Measurements from ENCODE around the gene AADACL3.
"Not testable (repeated sequence)": the region's sequence is repeated elsewhere in the genome, so short reads cannot be mapped to it uniquely, and the experiment has no call there.

Gene AADACL3

DNA sequence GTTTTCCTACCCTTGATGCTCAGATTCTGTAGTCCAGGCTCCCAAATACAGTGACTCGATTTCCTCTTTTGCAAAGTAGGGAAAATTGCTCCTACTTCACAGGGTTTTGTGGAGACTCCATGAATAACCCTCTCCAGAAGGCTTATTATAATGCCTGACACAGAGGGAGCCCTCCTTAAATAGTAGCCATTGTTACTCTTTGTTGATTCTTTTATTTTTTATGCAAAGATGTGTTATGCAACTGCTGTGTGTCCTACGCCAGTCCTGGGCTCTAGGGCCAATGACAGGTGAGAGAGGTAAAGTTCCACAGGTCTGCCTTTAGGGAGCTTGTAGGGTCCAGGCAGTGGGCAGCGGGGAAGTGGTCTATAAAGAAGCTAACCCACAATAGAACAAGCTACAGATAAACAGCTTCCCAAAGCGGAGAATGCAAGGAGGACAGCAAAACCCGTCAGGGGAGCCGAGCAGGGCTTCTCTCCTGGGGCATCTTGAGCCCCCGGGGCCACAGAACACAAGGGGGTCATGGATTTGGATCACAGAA, 1.5 kb downstream of the AADACL3 start:
- no peak for DNase-seq

- DNase-seq, result no peak
Observed at GRCh38 chr1:12722626-12723025, 6.7 kb downstream of the AADACL3 start.

GRCh38 chr1:12728391-12728790, 12.5 kb downstream of the AADACL3 start:
- no peak for DNase-seq

DNA sequence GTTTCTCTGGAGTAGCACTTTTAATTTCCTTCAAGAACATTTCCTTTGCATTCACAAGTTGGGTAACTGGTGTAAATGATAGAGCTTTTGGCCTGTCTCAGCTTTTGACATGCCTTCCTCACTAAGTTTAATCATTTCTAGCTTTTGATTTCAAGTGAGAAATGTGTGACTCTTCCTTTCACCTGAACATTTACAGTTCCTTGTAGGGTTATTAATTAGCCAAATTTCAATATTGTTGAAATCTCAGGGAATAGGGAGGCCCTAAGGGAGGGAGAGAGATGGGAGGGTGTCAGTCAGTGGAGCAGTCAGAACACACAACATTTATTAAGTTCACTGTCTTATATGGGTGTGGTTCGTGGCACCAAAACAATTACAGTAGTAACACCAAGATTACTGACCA, 14.2 kb downstream of the AADACL3 start:
- DNase-seq, result no peak

DNA sequence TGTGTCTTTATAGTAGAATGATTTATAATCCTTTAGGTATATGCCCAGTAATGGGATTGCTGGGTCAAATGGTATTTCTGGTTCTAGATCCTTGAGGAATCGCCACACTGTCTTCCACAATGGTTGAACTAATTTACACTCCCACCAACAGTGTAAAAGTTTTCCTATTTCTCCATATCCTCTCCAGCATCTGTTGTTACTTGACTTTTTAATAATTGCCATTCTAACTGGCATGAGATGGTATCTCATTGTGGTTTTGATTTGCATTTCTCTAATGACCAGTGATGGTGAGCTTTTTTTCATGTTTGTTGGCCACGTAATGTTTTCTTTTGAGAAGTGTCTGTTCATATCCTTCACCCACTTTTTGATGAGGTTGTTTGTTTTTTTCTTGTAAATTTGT, 15.2 kb downstream of the AADACL3 start:
- not testable (repeated sequence) for DNase-seq

DNA sequence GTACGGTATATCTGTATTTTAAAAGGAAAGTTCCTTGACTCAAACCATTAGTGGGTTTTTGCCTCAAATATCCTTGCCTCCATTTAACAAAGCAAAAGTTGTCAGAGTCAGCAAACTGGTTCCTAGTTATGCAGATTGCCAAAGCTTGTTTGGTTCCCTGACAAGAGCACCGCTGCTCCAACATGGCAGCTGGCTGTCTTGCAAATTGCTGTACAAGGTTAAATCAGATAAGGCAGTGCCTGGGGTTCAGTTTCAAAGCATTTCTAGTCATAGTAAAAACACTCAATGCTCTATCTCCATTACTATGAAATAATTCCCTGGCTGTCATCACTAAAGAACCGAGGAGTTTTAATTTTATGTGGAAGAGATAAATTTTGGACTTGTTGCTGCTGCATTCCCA, 18.7 kb downstream of the AADACL3 start:
- DNase-seq, result no peak

- no peak for DNase-seq
Observed at GRCh38 chr1:12738934-12739333, 23.0 kb downstream of the AADACL3 start.

GRCh38 chr1:12739613-12740012, 23.7 kb downstream of the AADACL3 start:
- no peak for DNase-seq

- no peak for DNase-seq
Observed at GRCh38 chr1:12741946-12742345, 26.0 kb downstream of the AADACL3 start.

GRCh38 chr1:12745126-12745991, 29.4 kb downstream of the AADACL3 start:
- DNase-seq, result no peak

GRCh38 chr1:12745992-12746323, 30.0 kb downstream of the AADACL3 start, which contains the start of gene CFAP107:
Gene CFAP107, plus strand, starts transcription at chr1:12746200. Its CDS starts 231 bp downstream, at chr1:12746431.
- DNase-seq, result no peak

DNA sequence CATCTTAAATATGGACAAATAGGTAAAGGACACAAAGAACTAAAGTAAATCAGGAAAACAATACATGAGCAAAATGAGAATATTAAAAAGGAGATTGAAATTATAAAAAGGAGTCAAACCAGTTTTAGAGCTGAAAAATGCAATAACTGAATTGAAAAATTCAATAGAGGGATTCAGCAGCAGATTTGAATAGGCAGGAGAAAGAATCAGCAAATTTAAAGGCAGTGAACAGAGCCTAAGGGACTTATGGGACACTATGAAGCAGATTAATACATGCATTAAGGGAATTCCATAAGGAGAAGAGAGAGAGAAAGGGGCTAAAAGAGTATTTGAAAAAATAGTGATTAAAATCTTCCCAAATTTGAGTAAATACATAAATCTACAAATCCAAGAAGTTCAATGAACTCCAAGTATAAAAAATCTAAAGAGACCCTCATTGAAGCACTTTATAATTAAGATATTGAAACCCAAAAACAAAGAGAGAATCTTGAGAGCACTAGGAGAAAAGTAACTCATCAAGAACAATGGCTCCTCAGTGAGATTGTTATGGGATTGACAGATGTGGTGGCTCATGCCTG, 33.0 kb downstream of the AADACL3 start:
- no peak for DNase-seq

DNA sequence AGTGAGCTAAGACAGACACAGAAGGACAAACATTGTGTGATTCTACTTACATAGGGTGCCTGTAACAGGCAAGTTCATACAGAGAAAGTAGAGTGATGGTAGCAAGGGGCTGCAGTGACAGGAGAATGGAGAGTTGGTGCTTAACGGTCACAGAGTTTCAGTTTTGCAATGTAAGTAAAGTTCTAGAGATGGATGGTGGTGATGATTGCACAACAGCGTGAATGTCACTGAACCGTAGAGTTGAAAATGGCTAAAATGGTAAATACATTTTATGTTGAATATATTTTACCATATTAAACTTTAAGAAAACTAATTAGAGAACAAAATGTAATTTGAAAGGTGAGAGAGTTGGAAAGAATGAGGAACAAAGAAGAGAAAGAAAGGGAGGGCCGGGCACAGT, 38.8 kb downstream of the AADACL3 start:
- no peak for DNase-seq

- no peak for DNase-seq
Observed at GRCh38 chr1:12756273-12756672, 40.4 kb downstream of the AADACL3 start.

DNA sequence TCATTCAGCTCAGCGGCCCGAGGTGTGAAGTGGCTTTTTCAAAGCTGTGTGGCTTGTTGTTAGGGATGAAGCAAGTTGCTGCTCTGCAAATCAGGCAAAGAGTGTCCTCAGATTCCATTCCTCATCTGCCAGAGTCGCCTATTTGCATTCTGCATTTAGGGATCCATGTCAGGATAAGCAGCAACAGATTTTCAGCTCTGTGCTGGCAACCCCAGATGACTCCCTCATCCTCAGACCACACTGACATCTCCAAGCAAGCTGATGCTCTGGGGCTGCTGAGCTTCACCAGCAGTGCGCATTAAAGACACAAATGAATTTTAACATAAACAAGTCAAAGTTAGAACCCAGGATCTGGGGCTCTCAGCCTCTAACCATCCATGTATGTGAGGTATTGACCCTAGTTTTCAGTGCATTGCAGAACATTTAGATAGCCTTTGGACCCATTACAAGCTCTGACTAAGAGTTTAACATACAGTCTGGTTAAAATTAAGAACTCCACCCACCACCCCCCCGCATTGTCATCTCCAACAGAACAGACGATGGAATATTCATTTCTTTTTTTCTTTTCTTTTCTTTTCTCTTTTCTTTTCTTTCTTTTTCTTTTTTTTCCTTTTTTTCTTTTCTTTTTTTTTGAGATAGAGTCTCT, 41.0 kb downstream of the AADACL3 start:
- DNase-seq, result no peak

GRCh38 chr1:12757836-12758235, 41.9 kb downstream of the AADACL3 start:
- no peak for DNase-seq

DNA sequence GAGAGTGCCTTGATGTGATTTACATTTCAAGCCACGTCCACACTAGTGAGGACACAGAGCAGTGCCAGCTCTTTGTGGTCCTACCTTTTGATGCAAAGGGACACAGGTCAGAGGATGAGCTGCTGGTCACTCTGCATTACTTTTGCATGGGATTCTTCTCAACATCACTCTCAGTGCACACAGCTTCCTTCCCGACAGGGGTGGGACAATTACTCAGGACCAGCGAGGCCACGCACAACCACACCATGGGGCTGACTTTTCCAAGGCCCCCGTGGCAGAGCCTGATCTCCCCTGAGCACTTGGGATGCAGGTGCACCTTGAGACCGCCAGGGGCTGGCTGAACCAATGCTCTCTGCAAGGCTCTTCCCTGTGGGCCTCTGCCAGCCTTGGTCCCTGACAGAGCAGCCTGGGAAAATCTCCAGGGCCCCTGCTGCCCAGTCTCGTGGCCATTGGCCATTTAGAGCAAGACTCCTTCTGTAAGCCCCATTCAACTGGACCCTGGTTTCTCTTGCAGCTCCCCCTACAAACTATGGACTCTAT, 44.4 kb downstream of the AADACL3 start:
- no peak for DNase-seq

DNA sequence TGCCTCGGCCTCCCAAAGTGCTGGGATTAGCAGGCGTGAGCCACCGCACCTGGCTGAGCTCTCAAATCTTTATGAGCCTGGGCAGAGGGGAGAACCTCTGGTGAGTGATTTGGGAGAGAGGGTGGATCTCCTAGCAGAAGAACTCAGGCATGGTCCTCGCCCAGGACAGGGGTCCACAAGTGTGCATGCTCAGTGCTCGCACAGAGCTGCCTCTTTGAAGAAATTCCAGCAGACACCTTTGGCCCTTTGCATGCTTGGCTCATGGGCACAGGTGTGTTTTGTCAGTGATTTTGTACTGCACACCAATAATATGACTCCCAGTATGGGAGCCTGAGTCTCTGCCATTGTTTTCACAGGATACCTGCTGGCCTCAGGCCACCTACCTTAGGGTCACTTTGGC, 45.9 kb downstream of the AADACL3 start:
- DNase-seq, result no peak

DNA sequence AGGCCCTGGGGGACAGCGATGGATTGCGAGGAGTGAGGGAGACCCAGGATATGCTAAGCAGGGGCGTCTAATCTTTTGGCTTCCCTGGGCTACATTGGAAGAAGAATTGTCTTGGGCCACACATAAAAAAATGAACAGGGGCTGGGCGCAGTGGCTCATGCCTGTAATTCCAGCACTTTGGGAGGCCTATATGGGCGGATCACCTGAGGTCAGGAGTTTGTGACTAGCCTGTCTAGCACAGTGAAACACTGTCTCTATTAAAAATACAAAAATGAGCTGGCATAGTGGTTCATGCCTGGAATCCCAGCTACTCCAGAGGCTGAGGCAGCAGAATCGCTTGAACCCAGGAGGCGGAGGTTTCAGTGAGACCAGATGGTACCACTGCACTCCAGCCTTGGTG, 46.9 kb downstream of the AADACL3 start:
- no peak for DNase-seq

DNA sequence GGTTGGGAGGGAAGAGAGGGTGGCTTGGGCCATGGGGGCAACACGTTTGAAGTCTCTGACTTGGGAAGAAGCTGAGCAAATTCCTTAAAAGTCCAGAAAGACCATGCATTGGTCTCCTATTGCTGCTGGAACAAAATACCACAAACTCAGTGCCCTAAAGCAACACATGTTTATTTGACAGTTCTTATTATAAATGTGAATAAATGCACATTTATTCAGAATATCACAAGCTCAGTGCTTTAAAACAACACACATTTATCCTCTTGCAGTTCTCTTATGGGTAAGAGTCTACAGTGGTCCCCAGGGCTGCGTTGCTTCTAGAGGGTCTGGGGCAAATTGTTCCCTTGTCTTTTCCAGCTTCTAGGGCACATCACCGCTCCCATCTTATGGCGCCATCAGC, 47.6 kb downstream of the AADACL3 start:
- DNase-seq, result no peak

DNA sequence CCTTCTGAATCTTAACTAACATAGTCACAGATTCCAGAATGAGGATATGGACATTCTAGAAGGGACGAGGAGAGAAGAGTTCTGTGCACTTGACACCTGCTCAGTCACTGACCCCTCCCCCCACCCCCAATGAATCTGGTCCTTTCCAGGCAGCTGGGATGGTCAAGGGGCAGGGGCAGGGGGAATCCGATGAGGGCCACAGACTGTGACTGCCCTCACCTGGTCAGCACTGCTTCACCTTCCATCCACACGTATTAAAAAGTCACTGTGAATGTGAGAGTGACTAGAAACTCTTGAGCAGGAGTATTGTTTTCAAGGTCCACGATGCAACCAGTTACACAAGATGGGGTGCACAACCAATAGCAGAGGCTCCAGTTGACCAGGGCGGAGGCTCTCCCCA, 48.1 kb downstream of the AADACL3 start:
- DNase-seq, result no peak

DNA sequence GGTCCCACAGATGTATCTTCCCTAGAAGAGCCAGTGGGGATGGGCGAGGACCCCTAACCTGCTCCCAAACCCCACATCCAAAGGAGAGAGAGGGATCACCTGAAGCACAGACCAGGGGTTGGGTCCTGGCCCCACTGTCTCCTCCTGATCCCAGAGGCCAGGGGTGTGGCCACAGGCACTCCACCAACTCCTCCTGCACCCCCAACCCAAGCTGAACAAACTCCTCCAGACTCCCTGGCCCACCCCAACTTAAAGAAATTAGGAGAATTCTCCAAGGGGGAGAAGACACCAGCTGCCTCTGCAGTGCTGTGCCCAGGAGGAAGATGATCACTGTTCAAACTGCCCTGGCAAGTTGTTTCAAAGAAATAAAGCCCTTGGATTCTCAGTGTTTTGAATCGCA, 53.1 kb downstream of the AADACL3 start:
- DNase-seq, result no peak

- no peak for DNase-seq
Observed at GRCh38 chr1:12769976-12770505, 54.1 kb downstream of the AADACL3 start.

Data from NCI-H1417 treated with DMSO at 0.1 percent for 48 hours (cell line).